ENCODE results near the gene TLR9. TPM values are rescaled to one million over a fixed set of nuclear protein-coding genes. Genes with fewer than 3 reads are reported as not detected.
"Not testable (repeated sequence)": the region's sequence is repeated elsewhere in the genome, so short reads cannot be mapped to it uniquely, and the experiment has no call there.

Gene TLR9
- total RNA-seq, 1 experiment from 2014 or later: not detected

- no peak for DNase-seq (ENCODE audit: low spot score)
Observed at GRCh38 chr3:52195291-52195597, 30.2 kb downstream of the TLR9 start.

DNA sequence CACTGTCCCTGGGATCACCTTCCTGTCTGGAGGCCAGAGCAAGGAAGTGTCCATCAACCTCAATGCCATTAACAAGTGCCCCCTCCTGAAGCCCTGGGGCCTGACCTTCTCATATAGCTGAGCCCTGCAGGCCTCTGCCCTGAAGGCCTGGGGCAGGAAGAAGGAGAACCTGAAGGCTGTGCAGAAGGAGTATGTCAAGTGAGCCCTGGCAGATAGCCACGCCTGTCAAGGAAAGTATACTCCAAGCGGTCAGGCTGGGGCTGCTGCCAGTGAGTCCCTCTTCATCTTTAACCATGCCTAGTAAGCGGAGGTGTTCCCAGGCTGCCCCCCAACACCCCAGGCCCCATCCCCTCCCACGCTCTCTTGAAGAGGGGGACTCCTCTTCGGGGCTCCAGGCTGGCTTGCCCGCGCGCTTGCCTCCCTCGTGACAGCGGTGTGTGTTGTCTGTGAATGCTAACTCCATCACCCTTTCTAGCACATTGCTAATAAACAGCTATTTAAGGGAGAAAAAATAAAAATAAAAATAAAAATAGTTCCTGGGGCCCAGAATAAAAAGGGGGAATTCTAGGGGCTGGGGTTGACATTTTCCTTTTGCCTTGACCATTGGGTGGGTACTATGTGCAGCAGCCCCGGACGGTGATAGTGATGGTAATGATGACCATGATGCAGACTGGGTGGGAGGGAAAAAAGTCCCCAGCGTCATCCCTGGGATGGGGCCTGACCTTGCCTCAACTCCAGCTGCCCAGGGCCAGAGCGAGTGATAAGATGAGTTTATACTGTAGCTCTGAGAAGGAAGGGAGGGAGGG, 30.8 kb downstream of the TLR9 start:
- no peak for DNase-seq (ENCODE audit: low spot score)

DNA sequence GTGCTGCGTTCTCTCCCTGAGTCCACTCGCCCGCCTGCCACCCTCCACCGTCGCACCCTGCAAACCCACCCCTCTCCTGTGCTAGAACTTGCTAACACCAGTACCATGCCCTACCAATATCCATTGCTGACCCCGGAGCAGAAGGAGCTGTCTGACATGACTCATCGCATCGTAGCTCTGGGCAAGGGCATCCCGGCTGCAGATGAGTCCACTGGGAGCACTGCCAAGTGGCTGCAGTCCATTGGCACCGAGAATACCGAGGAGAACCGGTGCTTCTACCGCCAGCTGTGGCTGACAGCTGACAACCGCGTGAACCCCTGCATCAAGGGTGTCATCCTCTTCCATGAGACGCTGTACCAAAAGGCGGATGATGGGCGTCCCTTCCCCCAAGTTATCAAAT, 32.4 kb downstream of the TLR9 start:
- no peak for DNase-seq (ENCODE audit: low spot score)

GRCh38 chr3:52191663-52192062, 33.8 kb downstream of the TLR9 start:
- no peak for DNase-seq (ENCODE audit: low spot score)

DNA sequence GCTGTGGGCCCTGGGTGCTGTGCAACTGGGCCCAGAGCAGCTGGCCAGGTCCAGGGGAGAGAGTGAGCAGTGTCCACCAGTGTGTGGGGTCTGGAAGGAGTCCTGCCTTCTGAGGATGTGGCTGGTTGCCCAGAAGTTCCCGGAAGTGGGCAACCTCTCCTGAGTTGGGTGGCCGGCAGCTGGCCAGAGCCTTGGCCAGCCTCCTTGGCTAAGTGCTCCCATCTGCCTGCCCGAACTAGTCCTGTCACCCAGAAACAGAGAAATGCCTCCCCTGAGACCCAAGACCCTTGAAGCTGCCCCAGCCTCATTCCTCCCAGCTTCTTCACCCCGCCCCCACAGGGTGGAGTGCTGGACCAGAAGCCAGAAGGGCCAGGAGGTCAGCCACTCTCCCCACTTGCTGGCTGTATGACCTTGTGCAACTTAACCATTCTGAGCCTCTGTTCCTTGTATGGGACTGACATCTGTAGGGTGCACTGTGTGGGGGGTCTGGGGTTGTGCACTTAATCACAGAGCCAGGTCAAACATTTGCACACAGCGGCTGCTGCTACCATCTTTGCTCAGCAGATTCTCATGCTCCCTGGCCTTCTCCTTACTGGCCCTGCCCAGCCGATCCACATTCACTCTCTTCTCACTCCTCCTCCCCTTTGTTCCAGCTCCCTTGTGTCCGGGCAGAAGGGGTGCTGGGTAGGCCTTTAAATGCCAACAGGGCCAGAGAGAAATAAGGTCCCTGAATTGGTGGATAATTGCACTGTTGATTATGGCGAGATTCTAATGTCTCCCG, 35.0 kb downstream of the TLR9 start:
- DNase-seq (ENCODE audit: low spot score): peak; percentile 53

DNA sequence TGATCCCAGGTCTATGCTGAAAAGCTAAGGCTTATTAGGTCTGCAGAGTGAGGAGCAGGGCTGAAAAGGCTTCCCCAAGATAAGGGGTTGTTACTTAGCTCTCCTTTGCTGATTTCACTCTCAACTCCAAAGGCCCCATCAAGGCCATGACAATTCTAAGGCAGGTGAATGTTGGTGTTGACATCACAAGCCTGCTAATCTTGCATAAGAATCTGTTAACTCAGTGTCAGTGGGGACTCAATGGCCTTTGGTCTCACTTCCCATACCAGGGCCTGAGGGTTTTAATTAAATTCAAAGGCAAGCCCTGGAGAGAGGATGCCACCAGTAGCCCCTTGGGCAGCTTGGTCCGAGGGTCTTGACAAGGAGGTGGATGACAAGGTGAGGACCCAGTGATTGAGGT, 36.9 kb downstream of the TLR9 start:
- no peak for DNase-seq (ENCODE audit: low spot score)

GRCh38 chr3:52186729-52187128, 38.7 kb downstream of the TLR9 start:
- no peak for DNase-seq (ENCODE audit: low spot score)

GRCh38 chr3:52185837-52186236, 39.6 kb downstream of the TLR9 start:
- DNase-seq (ENCODE audit: low spot score): no peak

GRCh38 chr3:52185311-52185710, 40.1 kb downstream of the TLR9 start:
- no peak for DNase-seq (ENCODE audit: low spot score)

GRCh38 chr3:52184690-52185089, 40.8 kb downstream of the TLR9 start:
- no peak for DNase-seq (ENCODE audit: low spot score)

GRCh38 chr3:52183786-52184445, 41.5 kb downstream of the TLR9 start:
- DNase-seq (ENCODE audit: low spot score): no peak

GRCh38 chr3:52182691-52183090, 42.8 kb downstream of the TLR9 start:
- DNase-seq (ENCODE audit: low spot score): no peak

GRCh38 chr3:52182196-52182595, 43.2 kb downstream of the TLR9 start:
- no peak for DNase-seq (ENCODE audit: low spot score)

- no peak for DNase-seq (ENCODE audit: low spot score)
Observed at GRCh38 chr3:52181543-52181942, 43.9 kb downstream of the TLR9 start.

GRCh38 chr3:52178537-52178936, 46.9 kb downstream of the TLR9 start:
- DNase-seq (ENCODE audit: low spot score): no peak

- not testable (repeated sequence) for DNase-seq (ENCODE audit: low spot score)
Observed at GRCh38 chr3:52178126-52178525, 47.3 kb downstream of the TLR9 start.

GRCh38 chr3:52177701-52178042, 47.8 kb downstream of the TLR9 start:
- no peak for DNase-seq (ENCODE audit: low spot score)

DNA sequence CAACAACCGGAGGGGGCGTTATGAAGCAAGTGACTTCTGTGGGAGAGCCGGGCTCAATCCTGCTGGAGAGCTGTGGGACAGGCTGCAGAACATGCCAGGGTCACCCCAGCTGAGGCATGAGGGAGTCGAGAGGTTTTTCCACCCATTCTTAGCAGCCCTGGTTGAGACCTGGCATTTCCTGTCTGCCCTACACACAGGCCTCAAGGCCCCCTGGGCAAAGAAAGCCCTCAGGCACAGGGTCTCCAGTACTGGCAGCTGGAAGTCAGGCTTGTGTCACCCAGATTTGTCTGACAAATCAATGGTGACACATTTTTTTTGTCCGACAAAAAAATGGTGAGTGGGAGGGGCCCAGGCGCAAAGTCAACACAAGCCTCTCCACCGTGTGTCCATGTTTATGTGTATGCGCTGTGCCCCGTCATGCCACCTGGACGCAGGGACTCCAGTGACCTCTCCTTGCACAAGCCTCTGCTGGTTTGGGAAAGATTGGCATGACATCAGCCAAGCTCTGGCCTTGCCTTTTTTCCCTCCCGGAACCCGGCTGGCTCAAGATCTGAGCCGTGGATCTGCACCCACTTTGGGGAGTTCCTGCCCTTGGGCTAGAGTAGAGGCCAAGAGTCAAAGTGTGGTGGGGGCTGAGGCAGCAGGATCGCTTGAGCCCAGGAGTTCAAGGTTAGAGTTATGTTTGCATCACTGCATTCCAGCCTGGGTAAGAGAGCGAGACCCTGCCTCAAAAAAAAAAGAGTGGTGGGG, 48.3 kb downstream of the TLR9 start:
- no peak for DNase-seq (ENCODE audit: low spot score)

GRCh38 chr3:52176180-52176752, 49.2 kb downstream of the TLR9 start:
- DNase-seq (ENCODE audit: low spot score): no peak

GRCh38 chr3:52175416-52176179, 49.8 kb downstream of the TLR9 start:
- no peak for DNase-seq (ENCODE audit: low spot score)

- DNase-seq (ENCODE audit: low spot score): no peak
Observed at GRCh38 chr3:52174896-52175295, 50.5 kb downstream of the TLR9 start.

Measured in H4 (cell line).